ENCODE results near the gene STMN3.
A peak's percentile ranks its signal among the peaks of the same experiment; 100 is the strongest.

STMN3 gene

DNA sequence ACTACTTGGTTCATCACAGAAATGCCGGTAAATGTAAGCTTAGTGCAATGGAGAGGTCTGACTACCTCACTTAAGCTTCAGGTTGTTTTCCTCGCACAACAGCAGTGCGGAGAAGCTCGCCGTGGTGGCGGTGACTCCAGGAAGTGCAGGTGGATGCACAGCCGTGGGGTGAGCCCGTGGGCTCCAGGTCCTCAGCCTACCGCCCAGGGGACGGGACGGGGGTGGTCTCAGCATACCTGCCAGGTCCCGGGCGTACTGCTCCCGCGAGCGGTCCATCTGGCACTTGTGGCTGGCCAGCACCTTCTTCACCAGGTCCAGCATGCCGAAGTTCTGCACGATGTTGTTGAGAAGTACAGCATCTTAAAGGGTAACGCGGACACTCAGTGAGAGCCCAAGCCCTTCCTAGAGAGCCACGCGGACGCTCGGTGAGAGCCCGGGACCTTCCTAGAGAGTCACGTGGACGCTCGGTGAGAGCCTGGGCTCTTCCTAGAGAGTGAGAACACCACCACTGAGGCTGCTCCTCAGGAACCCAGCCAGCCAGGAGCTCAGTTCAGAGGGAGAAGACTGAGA lies 61.4 kb downstream of the STMN3 start:
- TF ChIP-seq ZNF664 (tag by site-specific recombination; IDR thresholded peaks at IDR 0.05) = no peak
- no peak for TF ChIP-seq FEZF1 (tag by site-specific recombination; IDR thresholded peaks at IDR 0.05)
- TF ChIP-seq, protein P1, sequence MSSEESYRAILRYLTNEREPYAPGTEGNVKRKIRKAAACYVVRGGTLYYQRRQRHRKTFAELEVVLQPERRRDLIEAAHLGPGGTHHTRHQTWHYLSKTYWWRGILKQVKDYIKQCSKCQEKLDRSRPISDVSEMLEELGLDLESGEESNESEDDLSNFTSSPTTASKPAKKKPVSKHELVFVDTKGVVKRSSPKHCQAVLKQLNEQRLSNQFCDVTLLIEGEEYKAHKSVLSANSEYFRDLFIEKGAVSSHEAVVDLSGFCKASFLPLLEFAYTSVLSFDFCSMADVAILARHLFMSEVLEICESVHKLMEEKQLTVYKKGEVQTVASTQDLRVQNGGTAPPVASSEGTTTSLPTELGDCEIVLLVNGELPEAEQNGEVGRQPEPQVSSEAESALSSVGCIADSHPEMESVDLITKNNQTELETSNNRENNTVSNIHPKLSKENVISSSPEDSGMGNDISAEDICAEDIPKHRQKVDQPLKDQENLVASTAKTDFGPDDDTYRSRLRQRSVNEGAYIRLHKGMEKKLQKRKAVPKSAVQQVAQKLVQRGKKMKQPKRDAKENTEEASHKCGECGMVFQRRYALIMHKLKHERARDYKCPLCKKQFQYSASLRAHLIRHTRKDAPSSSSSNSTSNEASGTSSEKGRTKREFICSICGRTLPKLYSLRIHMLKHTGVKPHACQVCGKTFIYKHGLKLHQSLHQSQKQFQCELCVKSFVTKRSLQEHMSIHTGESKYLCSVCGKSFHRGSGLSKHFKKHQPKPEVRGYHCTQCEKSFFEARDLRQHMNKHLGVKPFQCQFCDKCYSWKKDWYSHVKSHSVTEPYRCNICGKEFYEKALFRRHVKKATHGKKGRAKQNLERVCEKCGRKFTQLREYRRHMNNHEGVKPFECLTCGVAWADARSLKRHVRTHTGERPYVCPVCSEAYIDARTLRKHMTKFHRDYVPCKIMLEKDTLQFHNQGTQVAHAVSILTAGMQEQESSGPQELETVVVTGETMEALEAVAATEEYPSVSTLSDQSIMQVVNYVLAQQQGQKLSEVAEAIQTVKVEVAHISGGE (tag by site-specific recombination; conservative IDR thresholded peaks at IDR 0.05; ENCODE audit: low read depth) = no peak
- no peak for TF ChIP-seq RBAK (tag by site-specific recombination; IDR thresholded peaks at IDR 0.05)
- TF ChIP-seq ZNF571 (tag by site-specific recombination; IDR thresholded peaks at IDR 0.05) = no peak
- TF ChIP-seq GFI1B (tag by site-specific recombination; IDR thresholded peaks at IDR 0.05) = no peak
- Histone ChIP-seq H3K4me1 (ENCODE audit: control insufficient read depth, insufficient read depth, low read length) (no peaks in the 10 kb centered on the region), H3K27ac (ENCODE audit: extremely low read depth, low read depth, low read length) (no peak overlapping the region), H3K4me3 (ENCODE audit: low read depth, low read length) (no peak overlapping the region), H3K36me3 (ENCODE audit: control insufficient read depth in 2 of 2, insufficient read depth in 1 of 2, low read length in 2 of 2) (peaks cover 1 to 50% of the 10 kb centered on the region in 2 experiments; a peak in 2 of 3 replicates), H3K9me3 (ENCODE audit: control insufficient read depth, insufficient read depth, low read depth, low read length) (no peaks in the 10 kb centered on the region)
- ChIA-PET POLR2A (interaction anchor here (0.9 kb wide), 1 partner anchor 22 kb away, joined by 3 read pairs; no protein-coding TSS in a partner anchor), CTCF (interaction anchor here (0.6 kb wide), 1 partner anchor 289 kb away, joined by 3 read pairs; no protein-coding TSS in a partner anchor)

DNA sequence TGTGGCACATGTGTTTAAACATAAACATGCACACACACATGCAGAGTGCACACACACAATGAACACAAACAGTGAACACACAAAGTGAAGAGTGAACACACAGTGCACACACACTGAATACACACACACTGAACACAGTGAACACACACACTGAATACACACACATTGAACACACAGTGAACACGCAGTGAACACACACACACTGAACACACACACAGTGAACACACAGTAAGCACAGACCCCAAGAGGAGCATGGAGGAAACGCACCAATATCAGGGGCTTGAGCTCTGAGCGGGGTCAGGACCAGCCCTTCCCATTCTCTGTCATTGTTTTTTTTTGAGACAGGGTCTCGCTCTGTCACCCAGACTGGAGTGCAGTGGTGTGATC lies 62.1 kb downstream of the STMN3 start:
- Histone ChIP-seq H3K36me3 (ENCODE audit: control insufficient read depth in 2 of 2, insufficient read depth in 1 of 2, low read length in 2 of 2) (peaks cover 0 to 45% of the 10 kb centered on the region in 2 experiments; a peak in 2 of 3 replicates), H3K9me3 (ENCODE audit: control insufficient read depth, insufficient read depth, low read depth, low read length) (no peaks in the 10 kb centered on the region), H3K27ac (ENCODE audit: extremely low read depth, low read depth, low read length) (no peak overlapping the region), H3K4me3 (ENCODE audit: low read depth, low read length) (no peak overlapping the region), H3K4me1 (ENCODE audit: control insufficient read depth, insufficient read depth, low read length) (no peaks in the 10 kb centered on the region)
- TF ChIP-seq, protein P2, sequence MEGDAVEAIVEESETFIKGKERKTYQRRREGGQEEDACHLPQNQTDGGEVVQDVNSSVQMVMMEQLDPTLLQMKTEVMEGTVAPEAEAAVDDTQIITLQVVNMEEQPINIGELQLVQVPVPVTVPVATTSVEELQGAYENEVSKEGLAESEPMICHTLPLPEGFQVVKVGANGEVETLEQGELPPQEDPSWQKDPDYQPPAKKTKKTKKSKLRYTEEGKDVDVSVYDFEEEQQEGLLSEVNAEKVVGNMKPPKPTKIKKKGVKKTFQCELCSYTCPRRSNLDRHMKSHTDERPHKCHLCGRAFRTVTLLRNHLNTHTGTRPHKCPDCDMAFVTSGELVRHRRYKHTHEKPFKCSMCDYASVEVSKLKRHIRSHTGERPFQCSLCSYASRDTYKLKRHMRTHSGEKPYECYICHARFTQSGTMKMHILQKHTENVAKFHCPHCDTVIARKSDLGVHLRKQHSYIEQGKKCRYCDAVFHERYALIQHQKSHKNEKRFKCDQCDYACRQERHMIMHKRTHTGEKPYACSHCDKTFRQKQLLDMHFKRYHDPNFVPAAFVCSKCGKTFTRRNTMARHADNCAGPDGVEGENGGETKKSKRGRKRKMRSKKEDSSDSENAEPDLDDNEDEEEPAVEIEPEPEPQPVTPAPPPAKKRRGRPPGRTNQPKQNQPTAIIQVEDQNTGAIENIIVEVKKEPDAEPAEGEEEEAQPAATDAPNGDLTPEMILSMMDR (tag by site-specific recombination; IDR thresholded peaks at IDR 0.05) = no peak
- TF ChIP-seq, protein P3, sequence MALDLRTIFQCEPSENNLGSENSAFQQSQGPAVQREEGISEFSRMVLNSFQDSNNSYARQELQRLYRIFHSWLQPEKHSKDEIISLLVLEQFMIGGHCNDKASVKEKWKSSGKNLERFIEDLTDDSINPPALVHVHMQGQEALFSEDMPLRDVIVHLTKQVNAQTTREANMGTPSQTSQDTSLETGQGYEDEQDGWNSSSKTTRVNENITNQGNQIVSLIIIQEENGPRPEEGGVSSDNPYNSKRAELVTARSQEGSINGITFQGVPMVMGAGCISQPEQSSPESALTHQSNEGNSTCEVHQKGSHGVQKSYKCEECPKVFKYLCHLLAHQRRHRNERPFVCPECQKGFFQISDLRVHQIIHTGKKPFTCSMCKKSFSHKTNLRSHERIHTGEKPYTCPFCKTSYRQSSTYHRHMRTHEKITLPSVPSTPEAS (tag by site-specific recombination; IDR thresholded peaks at IDR 0.05) = peak; percentile 88
- CTCF ChIA-PET = interaction anchor here (0.6 kb wide), 1 partner anchor 289 kb away, joined by 3 read pairs; no protein-coding TSS in a partner anchor
- POLR2A ChIA-PET = interaction anchor here (0.9 kb wide), 1 partner anchor 21 kb away, joined by 3 read pairs; no protein-coding TSS in a partner anchor

DNA sequence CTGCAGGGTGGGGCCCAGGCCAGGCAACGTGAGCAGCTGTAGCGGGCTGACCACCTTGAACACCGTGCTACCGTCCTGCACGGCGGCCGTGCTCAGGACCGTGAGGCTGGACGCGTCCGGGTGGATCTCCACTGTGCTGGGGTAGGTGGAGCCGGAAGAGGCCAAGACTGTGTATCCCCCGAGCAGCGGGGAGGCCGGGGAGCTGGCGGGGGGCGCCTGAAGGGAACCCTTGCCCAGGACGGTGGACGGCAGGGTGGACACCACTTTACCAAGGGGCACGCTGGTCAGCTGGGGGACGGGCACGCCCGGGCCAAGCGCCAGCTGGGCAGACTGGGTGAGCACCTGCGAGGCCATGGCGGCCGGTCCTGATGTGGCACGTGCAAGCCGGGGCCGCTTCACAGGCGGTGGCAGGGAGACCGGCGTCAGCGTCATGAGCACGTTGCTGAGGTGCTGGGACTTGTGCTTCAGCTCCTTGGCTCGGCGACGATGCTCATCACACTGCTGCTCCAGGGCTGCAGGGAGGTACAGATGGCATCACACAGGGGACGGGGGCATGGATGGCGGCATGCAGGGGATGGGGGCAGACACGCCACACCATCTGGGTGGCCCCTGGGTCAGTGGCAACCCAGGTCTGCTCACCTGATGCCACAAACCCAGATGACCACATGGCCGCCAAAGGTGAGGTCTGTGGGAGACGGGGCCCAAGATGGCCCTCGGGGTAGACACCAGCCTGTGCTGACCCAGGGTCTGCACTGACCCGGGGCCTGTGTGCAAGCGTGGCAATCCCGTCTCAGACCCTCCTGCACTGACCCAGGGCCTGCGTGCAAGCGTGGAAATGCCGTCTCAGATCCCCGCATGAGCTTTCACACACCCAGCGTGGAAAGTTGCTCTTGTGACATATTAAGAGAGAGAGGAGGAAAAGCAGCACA lies 62.7 kb downstream of the STMN3 start:
- CTCF ChIA-PET = no interaction called here
- TF ChIP-seq ZNF843 (tag by site-specific recombination; IDR thresholded peaks at IDR 0.05) (no peak), ZNF623 (tag by site-specific recombination; IDR thresholded peaks at IDR 0.05) (no peak), HOXC10 (CRISPR knock-in tag; IDR thresholded peaks at IDR 0.05) (no peak), ZNF585B (tag by site-specific recombination; IDR thresholded peaks at IDR 0.05) (no peak), ZNF274 (IDR thresholded peaks at IDR 0.05; ENCODE audit: low read length) (no peak), ZNF274 (tag by site-specific recombination; IDR thresholded peaks at IDR 0.05; ENCODE audit: borderline replicate concordance) (no peak), ZNF423 (tag by site-specific recombination; IDR thresholded peaks at IDR 0.05) (no peak), EGR2 (tag by site-specific recombination; IDR thresholded peaks at IDR 0.05; ENCODE audit: low read depth) (no peak), SP3 (tag by site-specific recombination; IDR thresholded peaks at IDR 0.05) (no peak)
- TF ChIP-seq, protein P4, sequence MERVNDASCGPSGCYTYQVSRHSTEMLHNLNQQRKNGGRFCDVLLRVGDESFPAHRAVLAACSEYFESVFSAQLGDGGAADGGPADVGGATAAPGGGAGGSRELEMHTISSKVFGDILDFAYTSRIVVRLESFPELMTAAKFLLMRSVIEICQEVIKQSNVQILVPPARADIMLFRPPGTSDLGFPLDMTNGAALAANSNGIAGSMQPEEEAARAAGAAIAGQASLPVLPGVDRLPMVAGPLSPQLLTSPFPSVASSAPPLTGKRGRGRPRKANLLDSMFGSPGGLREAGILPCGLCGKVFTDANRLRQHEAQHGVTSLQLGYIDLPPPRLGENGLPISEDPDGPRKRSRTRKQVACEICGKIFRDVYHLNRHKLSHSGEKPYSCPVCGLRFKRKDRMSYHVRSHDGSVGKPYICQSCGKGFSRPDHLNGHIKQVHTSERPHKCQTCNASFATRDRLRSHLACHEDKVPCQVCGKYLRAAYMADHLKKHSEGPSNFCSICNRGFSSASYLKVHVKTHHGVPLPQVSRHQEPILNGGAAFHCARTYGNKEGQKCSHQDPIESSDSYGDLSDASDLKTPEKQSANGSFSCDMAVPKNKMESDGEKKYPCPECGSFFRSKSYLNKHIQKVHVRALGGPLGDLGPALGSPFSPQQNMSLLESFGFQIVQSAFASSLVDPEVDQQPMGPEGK (tag by site-specific recombination; IDR thresholded peaks at IDR 0.05) = no peak
- TF ChIP-seq, protein P5, sequence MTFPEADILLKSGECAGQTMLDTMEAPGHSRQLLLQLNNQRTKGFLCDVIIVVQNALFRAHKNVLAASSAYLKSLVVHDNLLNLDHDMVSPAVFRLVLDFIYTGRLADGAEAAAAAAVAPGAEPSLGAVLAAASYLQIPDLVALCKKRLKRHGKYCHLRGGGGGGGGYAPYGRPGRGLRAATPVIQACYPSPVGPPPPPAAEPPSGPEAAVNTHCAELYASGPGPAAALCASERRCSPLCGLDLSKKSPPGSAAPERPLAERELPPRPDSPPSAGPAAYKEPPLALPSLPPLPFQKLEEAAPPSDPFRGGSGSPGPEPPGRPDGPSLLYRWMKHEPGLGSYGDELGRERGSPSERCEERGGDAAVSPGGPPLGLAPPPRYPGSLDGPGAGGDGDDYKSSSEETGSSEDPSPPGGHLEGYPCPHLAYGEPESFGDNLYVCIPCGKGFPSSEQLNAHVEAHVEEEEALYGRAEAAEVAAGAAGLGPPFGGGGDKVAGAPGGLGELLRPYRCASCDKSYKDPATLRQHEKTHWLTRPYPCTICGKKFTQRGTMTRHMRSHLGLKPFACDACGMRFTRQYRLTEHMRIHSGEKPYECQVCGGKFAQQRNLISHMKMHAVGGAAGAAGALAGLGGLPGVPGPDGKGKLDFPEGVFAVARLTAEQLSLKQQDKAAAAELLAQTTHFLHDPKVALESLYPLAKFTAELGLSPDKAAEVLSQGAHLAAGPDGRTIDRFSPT (tag by site-specific recombination; IDR thresholded peaks at IDR 0.05) = no peak

More for the DNA sequence above, 62.7 kb downstream of the STMN3 start:
- Histone ChIP-seq H3K27ac (ENCODE audit: extremely low read depth, low read depth, low read length) (no peak overlapping the region), H3K4me3 (ENCODE audit: low read depth, low read length) (no peak overlapping the region), H3K9me3 (ENCODE audit: control insufficient read depth, insufficient read depth, low read depth, low read length) (no peaks in the 10 kb centered on the region), H3K36me3 (ENCODE audit: control insufficient read depth in 2 of 2, insufficient read depth in 1 of 2, low read length in 2 of 2) (peaks cover 0 to 42% of the 10 kb centered on the region in 2 experiments; a peak in 2 of 3 replicates), H3K4me1 (ENCODE audit: control insufficient read depth, insufficient read depth, low read length) (no peaks in the 10 kb centered on the region)
- POLR2A ChIA-PET = no interaction called here

Data from HEK293 (cell line).